Heart left ventricle (tissue), 13 donors: Measurements from ENCODE around the gene FBXW7.

ENCODE experiments used
- CTCF ChIP-seq, 12 donors: fragments of 200-600 bp; sonication (generic) in 4 of 12; IDR thresholded peaks; one replicate each; pipeline versions ENCODE4 v1.5.0 to v1.8.0; 2018 to 2022; ENCODE audit warnings: antibody characterized with exemption in 12 of 12, mild to moderate bottlenecking in 5 of 12
- POLR2A ChIP-seq, 2 donors: fragments of 450-650 bp; IDR thresholded peaks; one replicate each; pipeline ENCODE4 v1.6.1; 2017; ENCODE audit warnings: antibody characterized with exemption in 2 of 2, mild to moderate bottlenecking in 2 of 2, moderate library complexity in 2 of 2
- donor health status: ischemic (EF 13 %, LVEDD 7.1; RV severe dilation, severe dysfunction).
- donor health status: DM: no; HTN: yes; CAD: no.
- donor health status: DM: no; HTN: no; CAD: no.
- donor health status: ischemic (EF 25% LVEDD 6.9; RV normal size, moderate dysfunction).
- donor health status: ischemic (EF 25% LVEDD 5.7; RV mildly dilated, moderate dysfunction).
- donor health status: ischemic (EF 35%, LVEDD 5.7; RV mildly dilated, moderate dysfunction).
- donor health status: nonischemic (EF 11% LVEDD 7.7; RV severe dilation, severe dysfunction).
- donor health status: DM: yes; HTN: yes; CAD: no.
- donor health status: PGD.
- donor health status: ischemic (EF 29% LVEDD 5.4; RV normal size, mild dysfunction).
- donor health status: nonischemic (EF 23%, LVEDD 6.1; RV moderate dilation, normal function).

- TF ChIP-seq POLR2A (IDR thresholded peaks at IDR 0.05): no peak
- TF ChIP-seq CTCF (IDR thresholded peaks at IDR 0.05): no peak
Observed at GRCh38 chr4:152363904-152364303, 172.0 kb downstream of the FBXW7 start.
